WTC11 (cell line): ENCODE measurements around the gene KISS1R. TPM values are rescaled to one million over a fixed set of nuclear protein-coding genes. Genes with fewer than 3 reads are reported as not detected.
"Not testable (repeated sequence)": the region's sequence is repeated elsewhere in the genome, so short reads cannot be mapped to it uniquely, and the experiment has no call there.

Source experiments
- ATAC-seq: fragments of 200-7000 bp; cut with Tn5 transposase; 2 replicates; pipeline ENCODE4 v1.10.0; 2021; ENCODE audit warnings: mild to moderate bottlenecking, moderate library complexity
- CTCF ChIA-PET: fragments of 300-600 bp; sonication (Branson Sonifier 250); formaldehyde crosslinking; loops from one replicate; lab custom pipeline; 2021; ENCODE audit warnings: antibody characterized with exemption; lab: Charles Lee
- POLR2A ChIA-PET: fragments of 350-600 bp; sonication (Branson Sonifier 250); formaldehyde crosslinking; loops from one replicate; lab custom pipeline; 2021; ENCODE audit warnings: antibody characterized with exemption; lab: Charles Lee
- DNase-seq: peaks from one replicate; pipeline ENCODE4 v3.0.0; 2021; ENCODE audit warnings: low spot score
- H3K27ac Mint-ChIP-seq: 2 replicates; pipeline ENCODE4 v1.8.0; 2021; ENCODE audit warnings: mixed read lengths
- H3K27me3 Mint-ChIP-seq: 2 replicates; pipeline ENCODE4 v1.8.0; 2021; ENCODE audit warnings: low read depth, mild to moderate bottlenecking, moderate library complexity, mixed read lengths
- H3K36me3 Mint-ChIP-seq: 2 replicates; pipeline ENCODE4 v1.8.0; 2021; ENCODE audit warnings: mixed read lengths
- H3K4me1 Mint-ChIP-seq: 2 replicates; pipeline ENCODE4 v1.8.0; 2022; ENCODE audit warnings: mixed read lengths
- H3K4me3 Mint-ChIP-seq: 2 replicates; pipeline ENCODE4 v1.8.0; 2021; ENCODE audit warnings: mild to moderate bottlenecking, moderate library complexity, mixed read lengths
- H3K9me3 Mint-ChIP-seq: 2 replicates; pipeline ENCODE4 v1.8.0; 2021; ENCODE audit warnings: mixed read lengths
- ARID4B ChIP-seq: sonication (generic); formaldehyde crosslinking; IDR thresholded peaks from 2 replicates; pipeline ENCODE4 v1.8.0; 2023; ENCODE audit warnings: missing genetic modification reagents, mild to moderate bottlenecking, borderline replicate concordance
- CREM ChIP-seq: sonication (generic); formaldehyde crosslinking; IDR thresholded peaks from 2 replicates; pipeline ENCODE4 v1.8.1; 2022; ENCODE audit warnings: mild to moderate bottlenecking, missing genetic modification reagents, moderate library complexity
- E2F1 ChIP-seq: sonication (generic); formaldehyde crosslinking; IDR thresholded peaks from 2 replicates; pipeline ENCODE4 v1.8.0; 2022; ENCODE audit warnings: mild to moderate bottlenecking, missing genetic modification reagents
- ETV6 ChIP-seq: sonication (generic); formaldehyde crosslinking; IDR thresholded peaks from 2 replicates; pipeline ENCODE4 v1.8.1; 2022; ENCODE audit warnings: mild to moderate bottlenecking, missing genetic modification reagents
- FOXK1 ChIP-seq: sonication (generic); formaldehyde crosslinking; IDR thresholded peaks from 2 replicates; pipeline ENCODE4 v1.8.0; 2022; ENCODE audit warnings: mild to moderate bottlenecking, moderate library complexity, missing genetic modification reagents
- FOXP1 ChIP-seq: sonication (generic); formaldehyde crosslinking; IDR thresholded peaks from 2 replicates; pipeline ENCODE4 v1.8.0; 2022; ENCODE audit warnings: missing genetic modification reagents, mild to moderate bottlenecking, moderate library complexity, borderline replicate concordance
- FOXP4 ChIP-seq: sonication (generic); formaldehyde crosslinking; IDR thresholded peaks from 2 replicates; pipeline ENCODE4 v1.8.0; 2022; ENCODE audit warnings: mild to moderate bottlenecking, missing genetic modification reagents
- GRHL2 ChIP-seq: fragments of 250-450 bp; sonication (Bioruptor Pico); IDR thresholded peaks from 2 replicates; pipeline ENCODE4 v1.8.0; 2022; ENCODE audit warnings: mild to moderate bottlenecking, moderate library complexity; ENCODE audit not compliant: insufficient replicate concordance, severe bottlenecking
- JUN ChIP-seq: sonication (generic); formaldehyde crosslinking; IDR thresholded peaks from 2 replicates; pipeline ENCODE4 v1.8.0; 2023; ENCODE audit warnings: mild to moderate bottlenecking, missing genetic modification reagents
- KAT7 ChIP-seq: sonication (generic); formaldehyde crosslinking; IDR thresholded peaks from 2 replicates; pipeline ENCODE4 v1.8.1; 2023; ENCODE audit warnings: missing genetic modification reagents, mild to moderate bottlenecking, borderline replicate concordance
- NR2C2 ChIP-seq: sonication (generic); formaldehyde crosslinking; IDR thresholded peaks from 2 replicates; pipeline ENCODE4 v1.8.0; 2022; ENCODE audit warnings: mild to moderate bottlenecking, missing genetic modification reagents
- RORB ChIP-seq: fragments of 250-450 bp; sonication (Bioruptor Pico); IDR thresholded peaks from 2 replicates; pipeline ENCODE4 v1.9.0; 2021; ENCODE audit warnings: mild to moderate bottlenecking
- SOX15 ChIP-seq: fragments of 250-450 bp; sonication (Bioruptor Pico); IDR thresholded peaks from 2 replicates; pipeline ENCODE4 v1.9.0; 2021; ENCODE audit warnings: mild to moderate bottlenecking
- USF2 ChIP-seq: sonication (generic); formaldehyde crosslinking; IDR thresholded peaks from 2 replicates; pipeline ENCODE4 v1.8.1; 2023; ENCODE audit warnings: mild to moderate bottlenecking, missing genetic modification reagents, moderate library complexity
- ZNF121 ChIP-seq: sonication (generic); formaldehyde crosslinking; IDR thresholded peaks from 2 replicates; pipeline ENCODE4 v1.8.0; 2023; ENCODE audit warnings: missing genetic modification reagents
- ZNF396 ChIP-seq: fragments of 250-450 bp; sonication (Bioruptor Pico); IDR thresholded peaks from 2 replicates; pipeline ENCODE4 v1.8.0; 2021; ENCODE audit warnings: mild to moderate bottlenecking, moderate library complexity, borderline replicate concordance
- ZNF425 ChIP-seq: fragments of 250-450 bp; sonication (Bioruptor Pico); conservative IDR thresholded peaks from 2 replicates; pipeline ENCODE4 v1.9.0; 2021; ENCODE audit warnings: mild to moderate bottlenecking
- total RNA-seq: library from RNA; stranded (reverse); gene quantifications from 3 replicates; pipeline ENCODE4 v1.2.3, GENCODE V29; 2021

The KISS1R gene
- total RNA-seq, 1 experiment from 2014 or later: 2.9 TPM

GRCh38 chr19:891421-892200 is 25.5 kb upstream of the KISS1R start:
- H3K36me3 Mint-ChIP-seq, DNase-seq, H3K27ac Mint-ChIP-seq, H3K27me3 Mint-ChIP-seq, H3K9me3 Mint-ChIP-seq, ATAC-seq, POLR2A ChIA-PET, H3K4me1 Mint-ChIP-seq: not testable (repeated sequence)
- CTCF ChIA-PET: interaction anchor here (2.3 kb wide), 1 partner anchor 28 kb away, joined by 8 read pairs; no protein-coding TSS in a partner anchor
- H3K4me3 Mint-ChIP-seq: peak overlapping the region; percentile 72

GRCh38 chr19:892243-892893 is 24.8 kb upstream of the KISS1R start:
- no peaks in the 10 kb centered on the region; the same call in 1 of the 2 replicates for H3K36me3 Mint-ChIP-seq
- ChIA-PET CTCF (interaction anchor here (1.2 to 2.3 kb wide), 2 partner anchors 27 to 29 kb away, joined by 3 to 8 read pairs; no protein-coding TSS in a partner anchor), POLR2A (no interaction called here)
- DNase-seq (peak; percentile 56), ATAC-seq (peak; percentile 52)
- H3K27me3 Mint-ChIP-seq: peaks cover 3% of the 10 kb centered on the region; the same call in 1 of the 2 replicates
- no peaks in the 10 kb centered on the region for H3K4me1 Mint-ChIP-seq
- no peak overlapping the region for H3K27ac Mint-ChIP-seq
- H3K4me3 Mint-ChIP-seq: peak overlapping the region; percentile 72
- H3K9me3 Mint-ChIP-seq: no peaks in the 10 kb centered on the region
- TF ChIP-seq E2F1 (CRISPR knock-in tag) (no peak), GRHL2 (CRISPR knock-in tag) (no peak), ZNF425 (CRISPR knock-in tag) (no peak), ZNF396 (no peak), ARID4B (CRISPR knock-in tag) (no peak)

- H3K27ac Mint-ChIP-seq: peak within 1 kb of the TSS; percentile 100
- DNase-seq (peak; percentile 92), ATAC-seq (peak; percentile 85)
- H3K4me1 Mint-ChIP-seq: no peaks in the 10 kb centered on the region
- H3K9me3 Mint-ChIP-seq: no peaks in the 10 kb centered on the region
- ChIA-PET POLR2A (interaction anchor here (0.5 kb wide), 1 partner anchor 132 kb away, joined by 6 read pairs; no protein-coding TSS in a partner anchor), CTCF (interaction anchor here (0.6 to 2.3 kb wide), 3 partner anchors 20 to 29 kb away, joined by 3 to 8 read pairs (median 4); no protein-coding TSS in a partner anchor)
- peak within 1 kb of the TSS; percentile 75 for H3K4me3 Mint-ChIP-seq
- peaks cover 3% of the 10 kb centered on the region; the same call in 1 of the 2 replicates for H3K27me3 Mint-ChIP-seq
- H3K36me3 Mint-ChIP-seq: peaks cover 3% of the 10 kb centered on the region; the same call in 1 of the 2 replicates
- TF ChIP-seq JUN (0 out of 2 replicates have a peak, but pooled peaks have one; percentile 19), USF2 (CRISPR knock-in tag) (no peak), FOXK1 (CRISPR knock-in tag) (peak; percentile 76), FOXP1 (peak; percentile 58; the same call in 1 of the 2 replicates), ZNF121 (CRISPR knock-in tag) (peak; percentile 84), CREM (CRISPR knock-in tag) (no peak), ETV6 (0 out of 2 replicates have a peak, but pooled peaks have one; percentile 38), FOXP4 (CRISPR knock-in tag) (peak; percentile 66; the same call in 1 of the 2 replicates), SOX15 (CRISPR knock-in tag) (no peak), NR2C2 (CRISPR knock-in tag) (peak; percentile 35; the same call in 1 of the 2 replicates), RORB (CRISPR knock-in tag) (0 out of 2 replicates have a peak, but pooled peaks have one; percentile 71), KAT7 (CRISPR knock-in tag) (no peak)
These were observed 24.0 kb upstream of the KISS1R start, which contains the start of the genes MED16 and RNU6-9 for GRCh38 chr19:892894-893689. Gene MED16 (minus strand): TSS chr19:893187. CDS start chr19:891131, 2,056 bp downstream. Gene RNU6-9 (plus strand): TSS chr19:893484.
